HG02678 (cell line): ENCODE data around the gene PPARG.
"Not testable (repeated sequence)": the region's sequence is repeated elsewhere in the genome, so short reads cannot be mapped to it uniquely, and the experiment has no call there.

Source experiments
- ATAC-seq: cut with Tn5 transposase; IDR thresholded peaks from one replicate; pipeline ENCODE4 v1.9.1; 2021; ENCODE audit warnings: mild to moderate bottlenecking, moderate library complexity; ENCODE audit not compliant: unreplicated experiment

PPARG gene

DNA sequence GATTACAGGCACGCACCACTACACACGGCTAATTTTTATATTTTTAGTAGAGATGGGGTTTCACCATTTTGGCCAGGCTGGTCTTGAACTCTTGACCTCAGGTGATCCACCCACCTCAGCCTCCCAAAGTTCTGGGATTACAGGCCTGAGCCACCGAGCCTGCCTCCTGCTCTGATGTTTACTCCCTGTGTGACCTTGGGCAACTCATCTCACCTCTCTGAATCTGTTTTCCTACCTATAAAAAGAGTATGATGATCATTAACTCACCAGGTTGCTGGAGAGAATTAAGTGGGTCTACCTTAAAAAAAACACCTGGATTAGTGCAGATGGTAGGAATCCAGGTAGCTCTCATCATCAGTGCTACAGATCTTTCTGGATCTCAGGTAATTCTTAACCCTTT, 190.3 kb downstream of the PPARG start:
- not testable (repeated sequence) for ATAC-seq

DNA sequence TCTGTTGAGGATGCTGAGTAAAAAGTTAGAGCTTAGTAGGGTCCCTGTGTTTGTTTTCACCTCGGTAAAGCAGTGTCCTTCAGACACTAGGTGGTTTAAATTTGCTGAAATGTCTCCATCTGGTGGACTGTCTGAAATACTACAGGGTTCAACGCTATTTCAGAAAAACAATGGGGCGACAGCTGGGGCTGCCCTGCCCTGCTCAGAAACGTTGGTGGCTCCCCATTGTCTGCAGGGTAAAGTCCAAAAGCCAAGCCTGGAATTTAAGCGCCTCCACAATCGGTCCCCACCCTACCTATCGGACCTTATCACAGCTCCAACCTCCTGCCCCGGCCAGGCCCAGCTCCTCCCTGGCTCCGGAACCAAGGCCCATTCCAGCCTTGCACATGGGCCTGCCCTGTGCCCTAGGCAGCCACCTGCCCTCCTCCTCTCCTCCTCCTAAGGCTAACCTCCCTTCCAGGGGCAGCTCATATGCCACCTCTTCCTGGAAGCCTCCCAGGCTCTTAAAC, 191.1 kb downstream of the PPARG start:
- ATAC-seq, result no peak

GRCh38 chr3:12483410-12483809, 194.5 kb downstream of the PPARG start:
- no peak for ATAC-seq

DNA sequence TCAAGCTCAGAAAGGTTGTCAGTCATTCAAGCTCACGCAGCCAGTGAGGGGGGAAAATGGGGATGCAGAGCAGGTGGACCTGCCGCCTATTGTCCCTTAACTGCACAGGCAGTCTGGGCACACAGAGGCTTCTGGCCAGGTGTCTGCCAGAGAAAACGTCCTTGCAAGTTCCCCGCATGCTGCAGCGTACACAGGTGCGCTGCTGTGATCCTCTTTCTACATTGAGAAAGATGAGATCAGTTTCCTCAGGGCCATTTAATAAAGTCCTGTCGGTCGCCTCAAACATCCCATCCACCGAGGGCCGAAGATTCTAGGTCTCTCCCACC, 195.0 kb downstream of the PPARG start:
- ATAC-seq, result no peak
